ENCODE measurements around the gene VWA5B2. TPM values are rescaled to one million over a fixed set of nuclear protein-coding genes. Genes with fewer than 3 reads are reported as not detected.

VWA5B2 gene
- total RNA-seq, 6 experiments from 2014 or later, result not detected

DNA sequence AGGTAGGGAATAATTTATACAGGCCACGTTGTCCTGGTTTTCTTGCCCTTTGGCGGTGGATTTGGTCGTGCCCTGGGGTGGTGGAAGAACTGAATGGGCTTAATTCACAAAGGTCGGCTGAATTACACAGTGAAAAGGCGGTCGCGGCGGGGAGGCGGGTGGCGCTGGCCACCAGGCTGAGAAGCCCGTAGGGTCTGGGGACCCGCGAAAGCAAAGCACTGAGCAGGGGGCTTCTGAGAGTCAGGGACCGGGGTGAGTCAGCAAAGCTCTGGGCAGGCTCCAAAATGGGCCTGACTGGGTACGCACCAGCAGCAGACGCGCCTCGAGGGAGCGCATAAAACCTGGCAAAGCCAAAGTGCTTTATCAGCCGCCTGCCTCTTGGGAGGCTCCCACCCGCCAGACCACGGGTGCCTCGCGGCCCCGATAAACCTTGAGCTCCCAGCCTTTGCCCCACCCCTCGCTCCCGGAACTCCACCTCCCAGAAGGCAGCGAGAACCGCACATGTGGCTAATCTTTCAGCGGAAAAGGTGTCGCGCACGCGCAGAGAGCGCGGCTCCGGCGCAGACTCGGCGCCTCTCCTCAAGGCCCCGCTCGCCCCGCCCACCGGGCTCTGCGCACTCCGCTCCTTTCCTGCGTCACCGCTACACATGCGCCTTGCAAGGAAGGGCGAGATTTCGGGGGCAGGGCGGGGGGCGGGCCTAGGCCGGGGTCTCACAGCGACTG is 43.8 kb upstream of the VWA5B2 start:
- peaks cover 50% of the 10 kb centered on the region for H3K36me3 Mint-ChIP-seq (ENCODE audit: low read depth)

DNA sequence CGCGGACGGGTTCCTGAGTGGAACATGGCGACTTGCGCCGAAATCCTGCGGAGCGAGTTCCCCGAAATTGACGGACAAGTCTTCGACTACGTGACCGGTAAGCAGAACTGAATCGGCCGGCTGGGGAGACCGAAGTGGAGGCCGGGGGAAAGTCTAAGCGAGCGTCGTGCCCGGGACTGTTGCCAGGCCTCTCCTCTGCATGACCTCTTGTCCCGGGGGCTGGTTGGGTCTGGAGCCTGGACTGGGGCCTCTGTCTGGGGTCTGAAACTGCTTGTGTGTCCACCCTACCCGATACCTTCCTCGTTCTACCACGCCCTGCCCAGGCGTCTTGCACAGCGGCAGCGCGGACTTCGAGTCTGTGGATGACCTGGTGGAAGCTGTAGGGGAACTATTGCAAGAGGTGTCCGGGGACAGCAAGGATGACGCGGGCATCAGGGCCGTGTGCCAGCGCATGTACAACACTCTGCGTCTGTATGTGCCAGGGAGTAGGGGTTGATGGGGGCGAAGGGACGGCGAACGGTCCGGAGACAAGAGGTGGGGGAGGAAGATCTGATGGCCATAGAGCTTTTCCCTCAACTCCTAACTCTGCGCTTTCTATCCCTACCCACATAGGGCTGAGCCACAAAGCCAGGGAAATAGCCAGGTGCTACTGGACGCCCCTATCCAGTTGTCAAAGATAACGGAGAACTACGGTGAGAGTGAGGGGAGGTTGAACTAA is 43.0 kb upstream of the VWA5B2 start, which contains the start of gene ABCF3:
TSS of gene ABCF3 (plus strand) at position 16 of the 718 bp plus-strand sequence. CDS start at position 25, 9 bp downstream.
- Mint-ChIP-seq H3K27ac (peak within 1 kb of the TSS; percentile 86), H3K36me3 (ENCODE audit: low read depth) (peaks cover 50% of the 10 kb centered on the region), H3K9me3 (no peaks in the 10 kb centered on the region), H3K27me3 (ENCODE audit: insufficient read depth) (peaks cover 11% of the 10 kb centered on the region), H3K4me1 (ENCODE audit: low read depth) (peaks cover 37% of the 10 kb centered on the region), H3K4me3 (peak within 1 kb of the TSS; percentile 96)
- DNase-seq, result peak; percentile 33
- TF ChIP-seq, protein P1, sequence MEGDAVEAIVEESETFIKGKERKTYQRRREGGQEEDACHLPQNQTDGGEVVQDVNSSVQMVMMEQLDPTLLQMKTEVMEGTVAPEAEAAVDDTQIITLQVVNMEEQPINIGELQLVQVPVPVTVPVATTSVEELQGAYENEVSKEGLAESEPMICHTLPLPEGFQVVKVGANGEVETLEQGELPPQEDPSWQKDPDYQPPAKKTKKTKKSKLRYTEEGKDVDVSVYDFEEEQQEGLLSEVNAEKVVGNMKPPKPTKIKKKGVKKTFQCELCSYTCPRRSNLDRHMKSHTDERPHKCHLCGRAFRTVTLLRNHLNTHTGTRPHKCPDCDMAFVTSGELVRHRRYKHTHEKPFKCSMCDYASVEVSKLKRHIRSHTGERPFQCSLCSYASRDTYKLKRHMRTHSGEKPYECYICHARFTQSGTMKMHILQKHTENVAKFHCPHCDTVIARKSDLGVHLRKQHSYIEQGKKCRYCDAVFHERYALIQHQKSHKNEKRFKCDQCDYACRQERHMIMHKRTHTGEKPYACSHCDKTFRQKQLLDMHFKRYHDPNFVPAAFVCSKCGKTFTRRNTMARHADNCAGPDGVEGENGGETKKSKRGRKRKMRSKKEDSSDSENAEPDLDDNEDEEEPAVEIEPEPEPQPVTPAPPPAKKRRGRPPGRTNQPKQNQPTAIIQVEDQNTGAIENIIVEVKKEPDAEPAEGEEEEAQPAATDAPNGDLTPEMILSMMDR (IDR thresholded peaks at IDR 0.05), result no peak

More for the DNA sequence above, 43.8 kb upstream of the VWA5B2 start:
- H3K4me3 Mint-ChIP-seq, result peak overlapping the region; percentile 96
- H3K27ac Mint-ChIP-seq, result peak overlapping the region; percentile 86
- peak; percentile 98 for DNase-seq
- peaks cover 11% of the 10 kb centered on the region for H3K27me3 Mint-ChIP-seq (ENCODE audit: insufficient read depth)
- peaks cover 37% of the 10 kb centered on the region for H3K4me1 Mint-ChIP-seq (ENCODE audit: low read depth)
- no peaks in the 10 kb centered on the region for H3K9me3 Mint-ChIP-seq
- TF ChIP-seq, protein P1 (IDR thresholded peaks at IDR 0.05), result no peak

DNA sequence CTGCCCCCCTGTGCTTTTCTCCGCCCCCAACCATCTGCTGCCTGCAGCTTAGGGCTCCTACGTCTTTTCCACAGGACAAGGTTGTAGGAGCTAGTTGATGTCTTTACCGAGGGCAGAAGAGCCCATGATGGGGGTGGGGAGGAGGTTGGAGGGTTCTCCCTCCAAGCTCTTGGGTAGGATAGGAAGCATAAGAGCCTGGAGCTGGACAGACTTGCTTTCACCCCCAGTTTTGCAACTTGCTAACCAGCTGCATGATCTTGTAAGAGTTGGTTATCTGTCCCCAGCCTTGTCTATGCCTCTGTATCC is 42.5 kb upstream of the VWA5B2 start:
- H3K27ac Mint-ChIP-seq, result peak overlapping the region; percentile 86
- H3K27me3 Mint-ChIP-seq (ENCODE audit: insufficient read depth), result peaks cover 11% of the 10 kb centered on the region
- no peak for DNase-seq
- H3K4me1 Mint-ChIP-seq (ENCODE audit: low read depth), result peaks cover 37% of the 10 kb centered on the region
- peaks cover 50% of the 10 kb centered on the region for H3K36me3 Mint-ChIP-seq (ENCODE audit: low read depth)
- TF ChIP-seq, protein P1 (IDR thresholded peaks at IDR 0.05), result no peak
- no peaks in the 10 kb centered on the region for H3K9me3 Mint-ChIP-seq
- peak overlapping the region; percentile 96 for H3K4me3 Mint-ChIP-seq

DNA sequence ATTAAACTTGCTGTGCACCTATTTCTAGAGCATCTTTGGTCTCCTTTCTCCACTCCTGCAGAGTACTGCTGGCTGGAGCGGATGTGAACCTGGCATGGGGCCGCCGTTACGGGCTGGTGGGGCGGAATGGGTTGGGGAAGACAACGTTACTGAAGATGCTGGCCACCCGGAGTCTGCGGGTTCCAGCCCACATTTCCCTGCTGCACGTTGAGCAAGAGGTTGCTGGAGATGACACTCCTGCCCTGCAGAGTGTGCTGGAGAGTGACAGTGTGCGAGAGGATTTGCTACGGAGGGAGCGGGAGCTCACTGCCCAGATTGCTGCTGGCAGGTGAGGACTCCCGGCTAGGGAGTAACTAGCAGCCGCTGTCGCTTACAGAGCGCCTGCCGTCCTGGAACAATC is 41.3 kb upstream of the VWA5B2 start:
- Mint-ChIP-seq H3K27ac (peak overlapping the region; percentile 86), H3K9me3 (no peaks in the 10 kb centered on the region), H3K4me1 (ENCODE audit: low read depth) (peaks cover 37% of the 10 kb centered on the region), H3K27me3 (ENCODE audit: insufficient read depth) (peaks cover 11% of the 10 kb centered on the region), H3K36me3 (ENCODE audit: low read depth) (peaks cover 51% of the 10 kb centered on the region), H3K4me3 (peak overlapping the region; percentile 96)
- TF ChIP-seq, protein P1 (IDR thresholded peaks at IDR 0.05), result no peak
- DNase-seq, result no peak

DNA sequence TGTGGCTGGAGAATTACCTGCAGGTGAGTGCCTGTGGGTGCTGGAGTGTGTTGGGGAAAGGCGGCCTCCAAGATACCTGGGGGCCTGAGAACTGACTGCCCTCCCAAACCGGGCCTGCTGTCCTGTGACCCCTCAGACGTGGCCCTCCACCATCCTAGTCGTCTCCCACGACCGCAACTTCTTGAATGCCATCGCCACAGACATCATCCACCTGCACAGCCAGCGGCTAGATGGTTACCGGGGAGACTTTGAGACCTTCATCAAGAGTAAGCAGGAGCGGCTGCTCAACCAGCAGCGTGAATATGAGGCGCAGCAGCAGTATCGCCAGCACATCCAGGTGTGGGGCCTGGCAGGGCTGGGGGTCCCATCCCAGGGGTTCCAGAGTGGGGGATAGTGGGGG is 40.0 kb upstream of the VWA5B2 start:
- Mint-ChIP-seq H3K9me3 (no peaks in the 10 kb centered on the region), H3K27ac (no peak overlapping the region), H3K4me3 (no peak overlapping the region)

More for the DNA sequence above, 40.0 kb upstream of the VWA5B2 start:
- TF ChIP-seq, protein P1 (IDR thresholded peaks at IDR 0.05), result no peak
- H3K27me3 Mint-ChIP-seq (ENCODE audit: insufficient read depth), result peaks cover 11% of the 10 kb centered on the region
- peaks cover 51% of the 10 kb centered on the region for H3K36me3 Mint-ChIP-seq (ENCODE audit: low read depth)
- no peak for DNase-seq
- peaks cover 29% of the 10 kb centered on the region for H3K4me1 Mint-ChIP-seq (ENCODE audit: low read depth)
